Measurements from ENCODE around the gene ASB15. TPM values are rescaled to one million over a fixed set of nuclear protein-coding genes. Genes with fewer than 3 reads are reported as not detected.

ASB15 gene
- total RNA-seq, 1 donor from 2014 or later: not detected

- H3K36me3 ChIP-seq (ENCODE audit: control insufficient read depth, insufficient read depth, low read length): no peaks in the 10 kb centered on the region
- H3K27me3 ChIP-seq (ENCODE audit: control insufficient read depth, insufficient read depth, low read length): no peaks in the 10 kb centered on the region
- TF ChIP-seq CTCF (IDR thresholded peaks at IDR 0.05; ENCODE audit: insufficient read depth, low read length, poor library complexity, severe bottlenecking): no peak
- no peak for DNase-seq (ENCODE audit: low read depth)
- H3K4me3 ChIP-seq (ENCODE audit: low read depth, low read length): no peak overlapping the region
These were observed 7.6 kb downstream of the ASB15 start for GRCh38 chr7:123608991-123609882.

- no peaks in the 10 kb centered on the region for H3K36me3 ChIP-seq (ENCODE audit: control insufficient read depth, insufficient read depth, low read length)
- H3K4me3 ChIP-seq (ENCODE audit: low read depth, low read length): no peak overlapping the region
- H3K27me3 ChIP-seq (ENCODE audit: control insufficient read depth, insufficient read depth, low read length): no peaks in the 10 kb centered on the region
- no peak for DNase-seq (ENCODE audit: low read depth)
- no peak for TF ChIP-seq CTCF (IDR thresholded peaks at IDR 0.05; ENCODE audit: insufficient read depth, low read length, poor library complexity, severe bottlenecking)
These were observed 8.2 kb downstream of the ASB15 start for GRCh38 chr7:123609883-123610239.

DNA sequence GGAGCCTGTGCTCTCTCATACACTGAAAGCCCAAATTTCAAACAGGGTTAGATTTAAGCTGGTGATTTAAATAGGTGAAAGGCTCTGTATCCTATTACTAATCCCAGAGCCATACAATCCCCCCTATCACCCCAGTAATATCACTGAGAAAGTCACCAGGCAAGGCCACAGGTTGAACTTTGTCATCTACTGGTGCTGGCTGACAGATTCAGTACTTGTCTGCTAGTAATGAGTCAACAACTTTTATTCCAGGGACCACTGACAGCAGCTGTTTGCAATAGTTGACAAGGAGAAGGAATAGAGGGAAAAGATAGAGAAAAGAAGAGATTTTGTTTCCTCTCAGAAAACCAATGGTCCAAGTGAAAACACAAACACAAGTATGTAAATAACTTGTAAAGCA lies 10.4 kb downstream of the ASB15 start:
- no peaks in the 10 kb centered on the region for H3K36me3 ChIP-seq (ENCODE audit: control insufficient read depth, insufficient read depth, low read length)
- H3K4me3 ChIP-seq (ENCODE audit: low read depth, low read length): no peak overlapping the region
- no peaks in the 10 kb centered on the region for H3K27me3 ChIP-seq (ENCODE audit: control insufficient read depth, insufficient read depth, low read length)
- no peak for DNase-seq (ENCODE audit: low read depth)
- no peak for TF ChIP-seq CTCF (IDR thresholded peaks at IDR 0.05; ENCODE audit: insufficient read depth, low read length, poor library complexity, severe bottlenecking)

- no peak for TF ChIP-seq CTCF (IDR thresholded peaks at IDR 0.05; ENCODE audit: insufficient read depth, low read length, poor library complexity, severe bottlenecking)
- no peak for DNase-seq (ENCODE audit: low read depth)
- Histone ChIP-seq H3K4me3 (ENCODE audit: low read depth, low read length) (no peak overlapping the region), H3K36me3 (ENCODE audit: control insufficient read depth, insufficient read depth, low read length) (no peaks in the 10 kb centered on the region), H3K27me3 (ENCODE audit: control insufficient read depth, insufficient read depth, low read length) (no peaks in the 10 kb centered on the region)
These were observed 13.7 kb downstream of the ASB15 start for GRCh38 chr7:123615344-123615743.

DNA sequence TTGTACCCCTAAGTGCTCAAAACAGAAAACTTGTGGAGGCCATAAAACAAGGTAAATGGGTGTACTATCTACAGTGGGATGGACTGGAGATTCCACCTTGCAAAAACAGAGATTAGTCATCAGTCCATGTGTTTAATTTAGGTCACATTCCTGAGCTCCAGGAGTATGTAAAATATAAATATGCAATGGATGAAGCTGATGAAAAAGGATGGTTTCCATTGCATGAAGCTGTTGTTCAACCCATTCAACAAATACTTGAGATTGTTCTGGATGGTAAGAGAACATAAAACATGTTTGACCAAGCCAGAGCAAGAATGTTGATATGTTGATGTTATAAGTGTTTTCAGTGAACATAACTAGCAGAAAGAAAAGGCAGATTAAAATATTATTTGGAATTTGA lies 14.6 kb downstream of the ASB15 start:
- TF ChIP-seq CTCF (IDR thresholded peaks at IDR 0.05; ENCODE audit: insufficient read depth, low read length, poor library complexity, severe bottlenecking): no peak
- Histone ChIP-seq H3K4me3 (ENCODE audit: low read depth, low read length) (no peak overlapping the region), H3K27me3 (ENCODE audit: control insufficient read depth, insufficient read depth, low read length) (no peaks in the 10 kb centered on the region), H3K36me3 (ENCODE audit: control insufficient read depth, insufficient read depth, low read length) (no peaks in the 10 kb centered on the region)
- DNase-seq (ENCODE audit: low read depth): no peak

DNA sequence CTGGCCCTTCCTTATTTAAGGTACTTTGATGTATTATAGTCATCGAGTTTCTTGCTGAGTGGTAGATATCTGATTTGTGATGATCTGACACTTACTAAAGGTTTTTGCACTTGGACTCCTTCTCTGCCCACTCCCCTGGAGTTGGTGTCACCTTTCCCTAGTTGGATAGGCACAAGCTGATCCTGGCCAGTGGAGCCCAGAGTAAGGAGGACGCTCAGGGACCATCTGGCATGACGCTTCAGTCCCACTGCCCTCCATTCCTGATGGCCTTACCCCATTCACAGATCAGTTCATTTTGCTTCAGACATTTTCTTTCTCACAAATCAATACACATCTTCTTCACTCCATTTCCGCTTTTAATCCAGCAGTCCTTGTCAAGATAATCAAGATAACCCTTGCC lies 20.1 kb downstream of the ASB15 start:
- Histone ChIP-seq H3K27me3 (ENCODE audit: control insufficient read depth, insufficient read depth, low read length) (no peaks in the 10 kb centered on the region), H3K4me3 (ENCODE audit: low read depth, low read length) (no peak overlapping the region), H3K36me3 (ENCODE audit: control insufficient read depth, insufficient read depth, low read length) (no peaks in the 10 kb centered on the region)
- TF ChIP-seq CTCF (IDR thresholded peaks at IDR 0.05; ENCODE audit: insufficient read depth, low read length, poor library complexity, severe bottlenecking): no peak
- DNase-seq (ENCODE audit: low read depth): no peak

Measured in kidney epithelial cell (primary cell).